ENCODE data around the gene LTA. TPM values are rescaled to one million over a fixed set of nuclear protein-coding genes. Genes with fewer than 3 reads are reported as not detected.

LTA gene
- total RNA-seq, 1 experiment from 2014 or later = not detected

DNA sequence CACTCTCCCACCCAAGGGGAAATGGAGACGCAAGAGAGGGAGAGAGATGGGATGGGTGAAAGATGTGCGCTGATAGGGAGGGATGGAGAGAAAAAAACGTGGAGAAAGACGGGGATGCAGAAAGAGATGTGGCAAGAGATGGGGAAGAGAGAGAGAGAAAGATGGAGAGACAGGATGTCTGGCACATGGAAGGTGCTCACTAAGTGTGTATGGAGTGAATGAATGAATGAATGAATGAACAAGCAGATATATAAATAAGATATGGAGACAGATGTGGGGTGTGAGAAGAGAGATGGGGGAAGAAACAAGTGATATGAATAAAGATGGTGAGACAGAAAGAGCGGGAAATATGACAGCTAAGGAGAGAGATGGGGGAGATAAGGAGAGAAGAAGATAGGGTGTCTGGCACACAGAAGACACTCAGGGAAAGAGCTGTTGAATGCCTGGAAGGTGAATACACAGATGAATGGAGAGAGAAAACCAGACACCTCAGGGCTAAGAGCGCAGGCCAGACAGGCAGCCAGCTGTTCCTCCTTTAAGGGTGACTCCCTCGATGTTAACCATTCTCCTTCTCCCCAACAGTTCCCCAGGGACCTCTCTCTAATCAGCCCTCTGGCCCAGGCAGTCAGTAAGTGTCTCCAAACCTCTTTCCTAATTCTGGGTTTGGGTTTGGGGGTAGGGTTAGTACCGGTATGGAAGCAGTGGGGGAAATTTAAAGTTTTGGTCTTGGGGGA, 4.0 kb downstream of the LTA start:
- H2AFZ ChIP-seq (ENCODE audit: low read length) = no peak overlapping the region
- H2BK12ac ChIP-seq (ENCODE audit: insufficient read length, low read depth, low read length) = no peak overlapping the region
- no peak overlapping the region for H3K18ac ChIP-seq (ENCODE audit: insufficient read length, low read depth, low read length)
- no peaks in the 10 kb centered on the region for H3K36me3 Mint-ChIP-seq (ENCODE audit: insufficient read depth in 1 of 3, low read depth in 3 of 3)
- H3K9me3 ChIP-seq (ENCODE audit: control insufficient read depth, low read depth, low read length) = no peaks in the 10 kb centered on the region
- H3K23ac ChIP-seq (ENCODE audit: insufficient read length, low read depth, low read length) = no peak overlapping the region
- H2BK15ac ChIP-seq (ENCODE audit: low read depth, low read length) = no peak overlapping the region
- no peak overlapping the region for H2BK120ac ChIP-seq (ENCODE audit: low read depth, low read length, poor library complexity, severe bottlenecking)
- H2BK5ac ChIP-seq (ENCODE audit: insufficient read length, low read length) = no peak overlapping the region
- H3T11ph ChIP-seq (ENCODE audit: low read length) = no peak overlapping the region
- peaks cover 5% of the 10 kb centered on the region for H3K23me2 ChIP-seq (ENCODE audit: insufficient read length, low read depth, low read length, poor library complexity, severe bottlenecking)
- no peaks in the 10 kb centered on the region for H3K79me1 ChIP-seq (ENCODE audit: insufficient read depth, low read depth, low read length, poor library complexity, severe bottlenecking)
- no peak overlapping the region for H3K27ac ChIP-seq (ENCODE audit: insufficient read length, low read depth, low read length)
- no peak overlapping the region for H3K4ac ChIP-seq (ENCODE audit: low read depth, low read length)
- no peak overlapping the region for H2BK20ac ChIP-seq (ENCODE audit: low read depth, low read length, poor library complexity, severe bottlenecking)
- no CpG with 5 or more reads among the region's 8 CpGs for WGBS (ENCODE audit: extremely low coverage, insufficient read length, low lambda C conversion rate)
- TF ChIP-seq CTCF (conservative IDR thresholded peaks at IDR 0.05) = no peak
- no peak overlapping the region for H4K91ac ChIP-seq (ENCODE audit: insufficient read length, low read depth, low read length)
- H3K27ac Mint-ChIP-seq = no peak overlapping the region
- H4K5ac ChIP-seq (ENCODE audit: insufficient read length, low read depth, low read length) = no peak overlapping the region
- H4K20me1 ChIP-seq (ENCODE audit: control insufficient read depth, insufficient read depth, insufficient read length) = no peaks in the 10 kb centered on the region
- no peaks in the 10 kb centered on the region for H3K4me1 ChIP-seq (ENCODE audit: insufficient read depth, low read length)
- peaks cover 25 to 30% of the 10 kb centered on the region in 2 experiments for H3K4me1 Mint-ChIP-seq
- H3K9ac ChIP-seq (ENCODE audit: extremely low read depth, insufficient read length, low read length) = no peak overlapping the region
- H2AK5ac ChIP-seq (ENCODE audit: insufficient read length, low read length) = no peak overlapping the region
- no peak overlapping the region for H4K8ac ChIP-seq (replicated peaks; ENCODE audit: insufficient read length, low read depth, low read length)
- H3K4me3 Mint-ChIP-seq = no peak overlapping the region
- peaks cover 36% of the 10 kb centered on the region for H3K27me3 Mint-ChIP-seq (ENCODE audit: low read depth)
- H3K4me2 ChIP-seq (ENCODE audit: insufficient read depth, insufficient read length, low read length) = no peak overlapping the region
- H3K9me3 Mint-ChIP-seq = no peaks in the 10 kb centered on the region; a peak in 2 of 5 replicates
- no peak overlapping the region for H3K14ac ChIP-seq (ENCODE audit: insufficient read depth, low read length)
- no peaks in the 10 kb centered on the region for H3K79me2 ChIP-seq (ENCODE audit: insufficient read depth, low read length)
- no peaks in the 10 kb centered on the region for H3K27me3 ChIP-seq (ENCODE audit: insufficient read depth, low read length)
- DNase-seq = no peak
- H3K56ac ChIP-seq (ENCODE audit: insufficient read length, low read depth, low read length) = no peak overlapping the region

All from H9 (cell line).